HEK293T (cell line): ENCODE results near the gene MND1.

ENCODE experiments used
- CTBP1 ChIP-seq: fragments of 450-650 bp; IDR thresholded peaks from 2 replicates; pipeline ENCODE4 v1.6.1; 2016; ENCODE audit warnings: borderline replicate concordance
- FOXA1 ChIP-seq: fragments of 450-650 bp; IDR thresholded peaks from 2 replicates; pipeline ENCODE4 v1.6.1; 2016; ENCODE audit warnings: mild to moderate bottlenecking
- FOXM1 ChIP-seq: fragments of 450-650 bp; IDR thresholded peaks from 2 replicates; pipeline ENCODE4 v1.6.1; 2017; ENCODE audit warnings: mild to moderate bottlenecking, borderline replicate concordance
- L3MBTL2 ChIP-seq: fragments of 450-650 bp; conservative IDR thresholded peaks from 2 replicates; pipeline ENCODE4 v1.6.1; 2016; ENCODE audit warnings: mild to moderate bottlenecking
- LEF1 ChIP-seq: fragments of 450-650 bp; IDR thresholded peaks from 2 replicates; pipeline ENCODE4 v1.6.1; 2017; ENCODE audit warnings: mild to moderate bottlenecking, borderline replicate concordance
- NFRKB ChIP-seq: fragments of 450-650 bp; IDR thresholded peaks from 2 replicates; pipeline ENCODE4 v1.6.1; 2016; ENCODE audit warnings: mild to moderate bottlenecking, moderate library complexity
- SP1 ChIP-seq: fragments of 450-650 bp; IDR thresholded peaks from 2 replicates; pipeline ENCODE4 v1.6.1; 2017
- SUZ12 ChIP-seq: fragments of 450-650 bp; IDR thresholded peaks from 2 replicates; pipeline ENCODE4 v1.6.1; 2016; ENCODE audit warnings: mild to moderate bottlenecking
- TARDBP ChIP-seq: fragments of 450-650 bp; IDR thresholded peaks from 2 replicates; pipeline ENCODE4 v1.6.1; 2016

DNA sequence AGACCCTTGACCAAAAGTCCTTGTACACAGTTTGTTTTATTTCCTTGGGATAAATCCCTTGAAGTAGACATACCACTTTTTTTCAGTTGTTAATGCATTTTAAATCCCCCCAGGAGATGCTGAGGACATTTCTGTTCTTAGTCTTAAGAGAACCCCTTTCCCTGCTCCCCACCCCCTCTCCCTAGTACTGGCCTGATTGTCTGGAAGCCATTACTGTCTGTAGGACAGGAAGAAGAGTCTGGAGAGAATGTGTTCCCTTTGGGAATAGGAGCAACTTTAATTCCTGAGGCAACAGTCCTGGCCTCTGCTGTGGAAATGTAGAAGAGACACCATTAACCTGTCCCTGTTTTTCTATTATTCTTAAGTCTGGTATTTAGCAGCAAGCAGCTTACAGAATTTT lies 69.4 kb downstream of the MND1 start:
- TF ChIP-seq FOXM1 (no peak), FOXA1 (no peak), TARDBP (no peak), SP1 (no peak), SUZ12 (no peak), CTBP1 (no peak), LEF1 (no peak), NFRKB (no peak), L3MBTL2 (no peak)
